A673 (cell line): ENCODE measurements around the gene NIP7.

ENCODE experiments used
- CTCF ChIP-seq: fragments of 300-800, 200-600 bp; sonication (generic); conservative IDR thresholded peaks from 2 replicates; pipeline ENCODE4 v1.5.1; 2017; ENCODE audit warnings: low read depth, mild to moderate bottlenecking, antibody characterized with exemption, low read length, moderate library complexity, mixed read lengths
- EZH2 ChIP-seq: fragments of 200-600 bp; sonication (generic); IDR thresholded peaks from 2 replicates; pipeline ENCODE4 v1.6.1; 2017; ENCODE audit warnings: borderline replicate concordance, low read depth, mild to moderate bottlenecking, mixed read lengths, antibody characterized with exemption, low read length; ENCODE audit not compliant: poor library complexity, severe bottlenecking

DNA sequence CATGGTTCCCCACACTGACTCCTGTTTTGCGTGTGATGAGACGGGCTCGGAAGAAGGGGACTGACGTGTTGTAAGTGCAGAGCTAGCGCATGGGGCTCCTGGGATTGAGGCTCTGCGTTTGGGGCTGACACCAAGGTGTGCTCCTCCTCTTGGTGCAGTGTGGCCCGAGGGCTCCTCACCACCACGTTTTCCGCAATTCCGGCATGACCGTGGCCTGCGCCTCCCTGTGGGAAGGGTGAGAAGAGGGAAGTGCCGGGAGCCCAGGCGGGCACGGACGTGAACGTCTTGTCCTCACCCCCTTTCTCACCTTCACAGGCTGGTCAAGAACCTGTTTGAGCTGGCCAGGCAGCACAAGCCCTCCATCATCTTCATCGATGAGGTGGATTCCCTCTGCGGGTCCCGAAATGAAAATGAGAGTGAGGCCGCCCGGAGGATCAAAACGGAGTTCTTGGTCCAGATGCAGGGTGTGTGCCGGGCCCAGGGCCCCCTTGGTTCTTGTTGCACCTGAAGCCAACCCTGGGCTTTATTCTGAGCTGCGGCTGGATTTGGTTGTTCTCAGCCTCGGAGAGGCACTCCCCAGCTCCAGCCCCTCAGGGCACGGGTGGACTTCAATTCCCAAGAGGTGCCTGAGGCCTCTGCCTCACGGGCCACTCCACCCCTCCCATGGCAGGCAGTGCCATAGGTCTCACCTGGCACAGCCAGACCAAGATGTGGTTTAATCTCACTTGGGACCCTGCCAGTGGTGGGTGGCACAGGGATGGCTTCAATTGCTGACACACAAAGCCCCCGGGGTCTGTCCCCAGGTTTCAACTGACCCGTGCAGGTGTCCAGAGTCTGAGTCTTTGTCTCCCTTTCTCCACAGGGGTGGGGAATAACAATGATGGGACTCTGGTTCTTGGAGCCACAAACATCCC lies 19.5 kb upstream of the NIP7 start:
- no peak for TF ChIP-seq CTCF
- no peak for TF ChIP-seq EZH2
